ENCODE data around the gene ATP9B.

The ATP9B gene

GRCh38 chr18:79203017-79203605 is 133.9 kb downstream of the ATP9B start:
- Histone ChIP-seq H3K4me3 (no peak overlapping the region), H3K9me3 (replicated peaks in 1 of 11) (no peaks in the 10 kb centered on the region), H3K27me3 (no peaks in the 10 kb centered on the region), H3K9ac (no peak overlapping the region), H3K27ac (no peak overlapping the region), H3K4me2 (no peak overlapping the region), H4K20me1 (no peaks in the 10 kb centered on the region; a peak in 2 of 22 replicates), H3K4me1 (no peaks in the 10 kb centered on the region), H3K36me3 (peaks cover 15 to 43% (median 18%) of the 10 kb centered on the region in 11 experiments)
- TF ChIP-seq Cebpa-rat (IDR thresholded peaks at IDR 0.05): no peak

GRCh38 chr18:79204889-79205807 is 136.0 kb downstream of the ATP9B start:
- H3K4me1 ChIP-seq: peaks cover 0 to 4% (median 0%) of the 10 kb centered on the region in 10 experiments; a peak in 2 of 20 replicates
- H3K9me3 ChIP-seq (replicated peaks in 1 of 11): no peaks in the 10 kb centered on the region
- peaks cover 17 to 52% (median 31%) of the 10 kb centered on the region in 11 experiments for H3K36me3 ChIP-seq
- H3K27me3 ChIP-seq: no peaks in the 10 kb centered on the region
- no peak overlapping the region for H3K9ac ChIP-seq
- no peak overlapping the region for H3K4me3 ChIP-seq
- TF ChIP-seq Cebpa-rat (IDR thresholded peaks at IDR 0.05): no peak
- H3K27ac ChIP-seq: no peak overlapping the region
- no peak overlapping the region for H3K4me2 ChIP-seq
- peaks cover 0 to 4% (median 0%) of the 10 kb centered on the region in 11 experiments; a peak in 3 of 22 replicates for H4K20me1 ChIP-seq

GRCh38 chr18:79206444-79206843 is 137.2 kb downstream of the ATP9B start:
- H3K27me3 ChIP-seq: no peaks in the 10 kb centered on the region
- H3K36me3 ChIP-seq: peaks cover 20 to 57% (median 36%) of the 10 kb centered on the region in 11 experiments
- H3K9me3 ChIP-seq (replicated peaks in 1 of 11): no peaks in the 10 kb centered on the region

GRCh38 chr18:79208906-79209305 is 139.7 kb downstream of the ATP9B start:
- no peak overlapping the region for H3K4me2 ChIP-seq
- peaks cover 0 to 9% (median 0%) of the 10 kb centered on the region in 11 experiments; a peak in 5 of 22 replicates for H4K20me1 ChIP-seq
- peaks cover 20 to 57% (median 36%) of the 10 kb centered on the region in 11 experiments for H3K36me3 ChIP-seq
- no peaks in the 10 kb centered on the region for H3K9me3 ChIP-seq (replicated peaks in 1 of 11)
- no peak overlapping the region for H3K9ac ChIP-seq
- no peak overlapping the region for H3K4me3 ChIP-seq
- no peak for TF ChIP-seq Cebpa-rat (IDR thresholded peaks at IDR 0.05)
- no peak overlapping the region for H3K27ac ChIP-seq
- no peaks in the 10 kb centered on the region for H3K27me3 ChIP-seq
- peaks cover 0 to 6% (median 0%) of the 10 kb centered on the region in 10 experiments; a peak in 2 of 20 replicates for H3K4me1 ChIP-seq

More at GRCh38 chr18:79206444-79206843, 137.2 kb downstream of the ATP9B start:
- H3K9ac ChIP-seq: no peak overlapping the region
- no peak overlapping the region for H3K4me2 ChIP-seq
- peaks cover 0 to 9% (median 0%) of the 10 kb centered on the region in 11 experiments; a peak in 6 of 22 replicates for H4K20me1 ChIP-seq
- no peak overlapping the region for H3K27ac ChIP-seq
- TF ChIP-seq Cebpa-rat (IDR thresholded peaks at IDR 0.05): no peak
- no peak overlapping the region for H3K4me3 ChIP-seq
- H3K4me1 ChIP-seq: peaks cover 0 to 6% (median 0%) of the 10 kb centered on the region in 10 experiments; a peak in 2 of 20 replicates

- Histone ChIP-seq H4K20me1 (peaks cover 0 to 9% (median 0%) of the 10 kb centered on the region in 11 experiments; a peak in 5 of 22 replicates), H3K36me3 (peaks cover 20 to 50% (median 36%) of the 10 kb centered on the region in 11 experiments), H3K4me3 (no peak overlapping the region), H3K9me3 (replicated peaks in 1 of 11) (no peaks in the 10 kb centered on the region), H3K27me3 (no peaks in the 10 kb centered on the region), H3K4me1 (peaks cover 0 to 6% (median 0%) of the 10 kb centered on the region in 10 experiments; a peak in 2 of 20 replicates), H3K9ac (no peak overlapping the region), H3K4me2 (no peak overlapping the region; a peak in 1 of 22 replicates), H3K27ac (no peak overlapping the region)
- TF ChIP-seq Cebpa-rat (IDR thresholded peaks at IDR 0.05): no peak
Observed at GRCh38 chr18:79210002-79210910, 141.1 kb downstream of the ATP9B start.

- H3K4me3 ChIP-seq: no peak overlapping the region
- no peaks in the 10 kb centered on the region for H3K27me3 ChIP-seq
- H3K36me3 ChIP-seq: peaks cover 20 to 48% (median 35%) of the 10 kb centered on the region in 11 experiments
- peak in 1 of 11 experiments; percentile 33; a peak in 1 of 22 replicates for TF ChIP-seq Cebpa-rat (IDR thresholded peaks at IDR 0.05)
- no peaks in the 10 kb centered on the region for H3K9me3 ChIP-seq (replicated peaks in 1 of 11)
- H3K4me1 ChIP-seq: peaks cover 0 to 13% (median 0%) of the 10 kb centered on the region in 10 experiments; a peak in 3 of 20 replicates
- no peak overlapping the region for H3K9ac ChIP-seq
- H3K4me2 ChIP-seq: no peak overlapping the region
- peaks cover 0 to 9% (median 0%) of the 10 kb centered on the region in 11 experiments; a peak in 5 of 22 replicates for H4K20me1 ChIP-seq
- H3K27ac ChIP-seq: no peak overlapping the region
Observed at GRCh38 chr18:79211844-79212243, 142.7 kb downstream of the ATP9B start.

- H3K27me3 ChIP-seq: no peaks in the 10 kb centered on the region
- no peaks in the 10 kb centered on the region for H3K9me3 ChIP-seq (replicated peaks in 1 of 11)
- H3K36me3 ChIP-seq: peaks cover 7 to 41% (median 20%) of the 10 kb centered on the region in 11 experiments; a peak in 17 of 22 replicates
- no peak overlapping the region for H3K27ac ChIP-seq
- H3K9ac ChIP-seq: no peak overlapping the region
- no peak overlapping the region for H3K4me2 ChIP-seq
- peaks cover 0 to 9% (median 0%) of the 10 kb centered on the region in 11 experiments; a peak in 4 of 22 replicates for H4K20me1 ChIP-seq
- no peak overlapping the region for H3K4me3 ChIP-seq
- H3K4me1 ChIP-seq: peaks cover 0 to 25% (median 3%) of the 10 kb centered on the region in 10 experiments; a peak in 9 of 20 replicates
- no peak for TF ChIP-seq Cebpa-rat (IDR thresholded peaks at IDR 0.05)
Observed at GRCh38 chr18:79214056-79214455, 144.9 kb downstream of the ATP9B start.

- H3K27me3 ChIP-seq: no peaks in the 10 kb centered on the region
- H3K4me3 ChIP-seq: no peak overlapping the region
- H3K4me1 ChIP-seq: peaks cover 0 to 27% (median 4%) of the 10 kb centered on the region in 10 experiments; a peak in 9 of 20 replicates
- peak overlapping the region in 2 of 11 experiments; percentile 25 to 44; a peak in 3 of 22 replicates for H3K4me2 ChIP-seq
- TF ChIP-seq Cebpa-rat (IDR thresholded peaks at IDR 0.05): no peak
- no peak overlapping the region for H3K9ac ChIP-seq
- no peaks in the 10 kb centered on the region for H3K9me3 ChIP-seq (replicated peaks in 1 of 11)
- peaks cover 4 to 44% (median 25%) of the 10 kb centered on the region in 11 experiments; a peak in 19 of 22 replicates for H3K36me3 ChIP-seq
- H4K20me1 ChIP-seq: peaks cover 0 to 4% (median 0%) of the 10 kb centered on the region in 11 experiments; a peak in 2 of 22 replicates
- H3K27ac ChIP-seq: no peak overlapping the region
Observed at GRCh38 chr18:79216176-79216575, 147.0 kb downstream of the ATP9B start.
